K562 (cell line): ENCODE measurements around the gene C11orf98. TPM values are rescaled to one million over a fixed set of nuclear protein-coding genes. Genes with fewer than 3 reads are reported as not detected.

Experiments
- BMI1 ChIP-seq: fragments of 150-350 bp; IDR thresholded peaks from 2 replicates; pipeline ENCODE4 v1.6.1; 2014; ENCODE audit warnings: low read length
- CBFB ChIP-seq: sonication (generic); formaldehyde crosslinking; IDR thresholded peaks from 2 replicates; pipeline ENCODE4 v1.4.0; 2020; ENCODE audit warnings: mild to moderate bottlenecking, missing genetic modification reagents
- CCAR2 ChIP-seq: fragments of 200-400 bp; formaldehyde crosslinking; IDR thresholded peaks from 2 replicates; pipeline ENCODE4 v1.6.1; 2017; ENCODE audit warnings: mild to moderate bottlenecking, low read depth, low read length
- HNRNPL ChIP-seq: fragments of 200-400 bp; formaldehyde crosslinking; IDR thresholded peaks from 2 replicates; pipeline ENCODE4 v1.6.1; 2017; ENCODE audit warnings: low read depth, mild to moderate bottlenecking, low read length
- ID3 ChIP-seq, 2 experiments: fragments of 250-450 bp in 1 of 2; fragments of 450-650 bp in 1 of 2; sonication (Bioruptor Pico) in 1 of 2; IDR thresholded peaks; 2 replicates each; pipeline versions ENCODE4 v1.6.1 to v1.8.0; 2016 to 2021; ENCODE audit warnings: mild to moderate bottlenecking in 2 of 2, moderate library complexity in 2 of 2, missing compliant biosample characterization in 1 of 2, missing genetic modification characterization in 1 of 2
- ILF3 ChIP-seq: fragments of 450-650 bp; IDR thresholded peaks from 2 replicates; pipeline ENCODE4 v1.6.1; 2018; ENCODE audit warnings: antibody characterized with exemption, mild to moderate bottlenecking, moderate library complexity, borderline replicate concordance
- MCM3 ChIP-seq: fragments of 450-650 bp; IDR thresholded peaks from 2 replicates; pipeline ENCODE4 v1.6.1; 2016
- NR3C1 ChIP-seq: sonication (generic); formaldehyde crosslinking; IDR thresholded peaks from 2 replicates; pipeline ENCODE4 v1.8.1; 2022; ENCODE audit warnings: missing genetic modification reagents
- PURB ChIP-seq: sonication (generic); formaldehyde crosslinking; IDR thresholded peaks from 2 replicates; pipeline ENCODE4 v1.9.0; 2021; ENCODE audit warnings: low read depth, mild to moderate bottlenecking, missing genetic modification reagents
- SNRNP70 ChIP-seq: fragments of 200-400 bp; formaldehyde crosslinking; optimal IDR thresholded peaks from 2 replicates; pipeline ENCODE3; 2017; ENCODE audit warnings: low read depth, low read length
- SREBF2 ChIP-seq: sonication (generic); formaldehyde crosslinking; IDR thresholded peaks from 2 replicates; pipeline ENCODE4 v1.4.0; 2020; ENCODE audit warnings: mild to moderate bottlenecking, missing genetic modification reagents
- THRA ChIP-seq: fragments of 450-650 bp; IDR thresholded peaks from 2 replicates; pipeline ENCODE4 v1.6.1; 2017; ENCODE audit warnings: mild to moderate bottlenecking, moderate library complexity
- ZBTB1 ChIP-seq: sonication (generic); formaldehyde crosslinking; IDR thresholded peaks from 2 replicates; pipeline ENCODE4 v1.8.1; 2023; ENCODE audit warnings: missing genetic modification reagents, low read depth, mild to moderate bottlenecking, borderline replicate concordance
- ZNF655 ChIP-seq: fragments of 250-450 bp; sonication (Bioruptor Pico); IDR thresholded peaks from 2 replicates; pipeline ENCODE4 v1.5.0; 2021
- ZNF778 ChIP-seq: fragments of 450-650 bp; formaldehyde crosslinking; IDR thresholded peaks from 2 replicates; pipeline ENCODE4 v1.4.0; 2020; ENCODE audit warnings: mild to moderate bottlenecking, moderate library complexity
- ZNF785 ChIP-seq: fragments of 250-450 bp; sonication (Bioruptor Pico); IDR thresholded peaks from 2 replicates; pipeline ENCODE4 v1.4.0; 2020; ENCODE audit warnings: mild to moderate bottlenecking
- polyA plus RNA-seq, 8 experiments: library from polyadenylated mRNA; depleted of rRNA in 4 of 8; stranded (reverse) in 5 of 8; unstranded in 3 of 8; fragments of >200 nt; fragmentation: Nextera tagmentation in 2 of 8; fragmentation: Illumina TruSeq in 1 of 8; extraction: Ambion mirVana in 2 of 8; extraction: Trizol in 1 of 8; gene quantifications; 2 replicates each; pipeline versions ENCODE4 v1.2.1 to v1.2.3, GENCODE V29; 2011 to 2014; ENCODE audit warnings: inconsistent platforms in 1 of 8, missing spikeins in 1 of 8
- total RNA-seq, 7 experiments: library from RNA; depleted of rRNA in 6 of 7; stranded (reverse); fragments of >200 nt in 6 of 7; fragmentation: Illumina TruSeq in 2 of 7; extraction: Trizol in 2 of 7; gene quantifications; 2 replicates each; pipeline versions ENCODE4 v1.2.1 to v1.2.3, GENCODE V29; 2011 to 2021; ENCODE audit warnings: low replicate concordance in 1 of 7
- TF ChIP-seq, protein P1 (sequence below): fragments of 450-650 bp; IDR thresholded peaks from 2 replicates; pipeline ENCODE4 v1.6.1; 2018; ENCODE audit warnings: mild to moderate bottlenecking, low read depth; ENCODE audit not compliant: partially characterized antibody
- TF ChIP-seq, protein P2 (sequence below): sonication (generic); formaldehyde crosslinking; IDR thresholded peaks from 2 replicates; pipeline ENCODE4 v1.8.0; 2022; ENCODE audit warnings: mild to moderate bottlenecking, missing genetic modification reagents, borderline replicate concordance

C11orf98 gene
- total and polyA plus RNA-seq, 9 of the 15 experiments (the other 6 are each of a cell fraction or from before 2014, with no cell fraction given): 103 to 352 (median 218) TPM

- no peak for TF ChIP-seq NR3C1 (CRISPR knock-in tag)
- TF ChIP-seq SNRNP70: no peak
- TF ChIP-seq MCM3: no peak
- TF ChIP-seq ZNF655 (CRISPR knock-in tag): 0 out of 2 replicates have a peak, but pooled peaks have one; percentile 43
- no peak for TF ChIP-seq HNRNPL
- peak; percentile 98 for TF ChIP-seq ILF3
- no peak for TF ChIP-seq ZNF785 (CRISPR knock-in tag)
- TF ChIP-seq PURB (CRISPR knock-in tag): no peak
- TF ChIP-seq CCAR2: no peak
- no peak for TF ChIP-seq THRA
- TF ChIP-seq, protein P1, sequence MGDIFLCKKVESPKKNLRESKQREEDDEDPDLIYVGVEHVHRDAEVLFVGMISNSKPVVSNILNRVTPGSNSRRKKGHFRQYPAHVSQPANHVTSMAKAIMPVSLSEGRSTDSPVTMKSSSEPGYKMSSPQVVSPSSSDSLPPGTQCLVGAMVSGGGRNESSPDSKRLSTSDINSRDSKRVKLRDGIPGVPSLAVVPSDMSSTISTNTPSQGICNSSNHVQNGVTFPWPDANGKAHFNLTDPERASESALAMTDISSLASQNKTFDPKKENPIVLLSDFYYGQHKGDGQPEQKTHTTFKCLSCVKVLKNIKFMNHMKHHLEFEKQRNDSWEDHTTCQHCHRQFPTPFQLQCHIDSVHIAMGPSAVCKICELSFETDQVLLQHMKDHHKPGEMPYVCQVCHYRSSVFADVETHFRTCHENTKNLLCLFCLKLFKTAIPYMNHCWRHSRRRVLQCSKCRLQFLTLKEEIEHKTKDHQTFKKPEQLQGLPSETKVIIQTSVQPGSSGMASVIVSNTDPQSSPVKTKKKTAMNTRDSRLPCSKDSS: no peak
- TF ChIP-seq, protein P2, sequence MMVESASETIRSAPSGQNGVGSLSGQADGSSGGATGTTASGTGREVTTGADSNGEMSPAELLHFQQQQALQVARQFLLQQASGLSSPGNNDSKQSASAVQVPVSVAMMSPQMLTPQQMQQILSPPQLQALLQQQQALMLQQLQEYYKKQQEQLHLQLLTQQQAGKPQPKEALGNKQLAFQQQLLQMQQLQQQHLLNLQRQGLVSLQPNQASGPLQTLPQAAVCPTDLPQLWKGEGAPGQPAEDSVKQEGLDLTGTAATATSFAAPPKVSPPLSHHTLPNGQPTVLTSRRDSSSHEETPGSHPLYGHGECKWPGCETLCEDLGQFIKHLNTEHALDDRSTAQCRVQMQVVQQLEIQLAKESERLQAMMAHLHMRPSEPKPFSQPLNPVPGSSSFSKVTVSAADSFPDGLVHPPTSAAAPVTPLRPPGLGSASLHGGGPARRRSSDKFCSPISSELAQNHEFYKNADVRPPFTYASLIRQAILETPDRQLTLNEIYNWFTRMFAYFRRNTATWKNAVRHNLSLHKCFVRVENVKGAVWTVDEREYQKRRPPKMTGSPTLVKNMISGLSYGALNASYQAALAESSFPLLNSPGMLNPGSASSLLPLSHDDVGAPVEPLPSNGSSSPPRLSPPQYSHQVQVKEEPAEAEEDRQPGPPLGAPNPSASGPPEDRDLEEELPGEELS: peak; percentile 8; the same call in 1 of the 2 replicates
- no peak for TF ChIP-seq BMI1
- TF ChIP-seq SREBF2 (CRISPR knock-in tag): 0 out of 2 replicates have a peak, but pooled peaks have one; percentile 56
- TF ChIP-seq ID3 (CRISPR knock-in tag; IDR thresholded peaks at IDR 0.05): no peak
- TF ChIP-seq ID3 (tag; IDR thresholded peaks at IDR 0.05): no peak
- TF ChIP-seq ZNF778 (CRISPR knock-in tag): no peak
- TF ChIP-seq ZBTB1 (CRISPR knock-in tag): no peak
- TF ChIP-seq CBFB: 0 out of 2 replicates have a peak, but pooled peaks have one; percentile 48
Measured at GRCh38 chr11:62665075-62665598, at the start of gene C11orf98, which contains the start of gene CSKMT (continued).
